ENCODE measurements around the gene COL6A6. TPM values are rescaled to one million over a fixed set of nuclear protein-coding genes. Genes with fewer than 3 reads are reported as not detected.

The COL6A6 gene
- total RNA-seq, 1 donor from 2014 or later, result 12.8 TPM

GRCh38 chr3:130480736-130481135, 36.2 kb upstream of the COL6A6 start:
- peak; percentile 35 for TF ChIP-seq CTCF (IDR thresholded peaks at IDR 0.05)
- no peak overlapping the region for H3K4me3 ChIP-seq
- H3K27me3 ChIP-seq (ENCODE audit: low read depth), result no peaks in the 10 kb centered on the region
- H3K9me3 ChIP-seq, result no peaks in the 10 kb centered on the region
- DNase-seq (no peak), ATAC-seq (peak in 1 of 2 donors; percentile 45)
- no peaks in the 10 kb centered on the region for H3K4me1 ChIP-seq
- no peaks in the 10 kb centered on the region for H3K36me3 ChIP-seq
- intact Hi-C loops (cut with DNase I), result no loop called here
- H3K27ac ChIP-seq, result no peak overlapping the region

DNA sequence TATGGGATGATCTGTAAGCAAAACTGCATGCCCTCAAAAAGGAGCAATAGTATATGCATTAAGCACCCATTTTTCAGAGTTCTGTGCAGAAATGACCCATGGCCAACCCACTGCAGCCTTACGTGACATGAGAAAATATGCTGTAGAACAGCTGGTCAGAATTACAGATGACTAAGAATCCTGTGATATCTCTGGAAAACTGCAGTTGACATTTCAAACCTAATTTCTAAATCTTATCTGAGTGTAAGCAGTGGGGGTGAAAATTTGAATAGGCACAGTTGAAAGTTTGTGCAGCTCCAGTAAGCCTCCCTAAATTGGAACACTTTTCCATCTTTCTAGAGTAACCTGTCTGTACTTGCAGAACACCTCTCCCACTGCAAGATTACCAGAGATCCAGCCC, 28.7 kb upstream of the COL6A6 start:
- Histone ChIP-seq H3K4me3 (no peak overlapping the region), H3K9me3 (no peaks in the 10 kb centered on the region), H3K4me1 (no peaks in the 10 kb centered on the region), H3K27me3 (ENCODE audit: low read depth) (no peaks in the 10 kb centered on the region), H3K27ac (no peak overlapping the region), H3K36me3 (no peaks in the 10 kb centered on the region)
- intact Hi-C loops (cut with DNase I), result no loop called here
- ATAC-seq (no peak), DNase-seq (no peak)
- no peak for TF ChIP-seq CTCF (IDR thresholded peaks at IDR 0.05)

DNA sequence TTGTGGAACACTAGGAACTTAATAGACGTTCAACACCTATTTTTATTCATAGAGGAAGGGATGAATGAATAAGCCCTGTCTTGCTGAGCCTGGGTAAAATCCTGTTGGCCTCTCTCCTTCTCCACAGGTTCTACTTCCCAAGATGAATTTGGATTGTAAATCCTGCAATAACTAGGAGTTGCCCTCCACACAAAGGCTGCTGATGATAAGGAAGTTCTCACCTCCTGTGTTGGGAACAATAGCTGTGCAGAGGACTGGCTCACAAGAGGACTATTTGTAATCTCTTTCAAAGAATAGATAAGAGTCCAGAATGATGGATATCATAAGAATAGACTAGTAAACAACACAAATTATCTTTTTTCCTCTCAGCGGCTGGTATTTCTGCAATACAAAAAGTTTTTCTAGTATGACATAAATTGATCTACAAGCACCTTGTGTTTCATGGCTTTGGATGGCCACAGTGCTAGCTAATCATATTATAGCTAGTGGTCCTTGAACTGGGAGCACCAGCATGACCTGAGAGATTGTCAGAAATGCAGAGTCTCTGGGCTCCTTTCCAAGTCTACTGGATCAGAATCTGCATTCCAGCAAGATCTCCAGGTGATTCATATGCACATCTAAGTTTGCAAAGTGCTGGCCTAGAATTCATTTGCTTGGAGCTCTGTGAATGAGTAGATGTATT, 28.1 kb upstream of the COL6A6 start:
- no peak for ATAC-seq
- Histone ChIP-seq H3K36me3 (no peaks in the 10 kb centered on the region), H3K9me3 (no peaks in the 10 kb centered on the region), H3K27me3 (ENCODE audit: low read depth) (no peaks in the 10 kb centered on the region), H3K4me1 (no peaks in the 10 kb centered on the region), H3K4me3 (no peak overlapping the region), H3K27ac (no peak overlapping the region)
- no peak for DNase-seq
- no peak for TF ChIP-seq CTCF (IDR thresholded peaks at IDR 0.05)
- intact Hi-C loops (cut with DNase I), result no loop called here

GRCh38 chr3:130490241-130490640, 26.7 kb upstream of the COL6A6 start:
- intact Hi-C loops (cut with DNase I), result no loop called here
- Histone ChIP-seq H3K4me3 (no peak overlapping the region), H3K36me3 (no peaks in the 10 kb centered on the region), H3K4me1 (no peaks in the 10 kb centered on the region), H3K27me3 (ENCODE audit: low read depth) (no peaks in the 10 kb centered on the region), H3K27ac (no peak overlapping the region), H3K9me3 (no peaks in the 10 kb centered on the region)
- TF ChIP-seq CTCF (IDR thresholded peaks at IDR 0.05), result no peak
- ATAC-seq (no peak), DNase-seq (no peak)

DNA sequence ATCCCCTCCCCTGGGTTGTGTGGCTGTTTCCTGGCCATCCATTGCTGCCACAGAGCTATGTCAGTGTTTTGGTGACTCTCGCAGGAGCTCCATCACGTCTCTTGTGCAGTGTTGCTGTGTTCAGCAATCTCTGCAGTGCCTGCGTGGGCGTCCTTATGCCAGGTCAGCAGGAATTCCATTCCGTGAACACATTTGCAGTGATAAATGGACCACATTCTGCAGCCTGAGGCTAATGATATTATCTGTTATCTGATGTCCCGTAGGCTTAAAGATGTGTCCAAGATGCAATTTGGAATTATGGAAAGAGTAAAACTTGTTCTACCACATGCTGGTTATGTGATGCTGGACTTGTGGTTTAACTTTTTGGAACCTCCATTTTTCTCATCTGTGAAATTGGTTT, 25.5 kb upstream of the COL6A6 start:
- DNase-seq (no peak), ATAC-seq (no peak)
- no peak overlapping the region for H3K4me3 ChIP-seq

More for the DNA sequence above, 25.5 kb upstream of the COL6A6 start:
- intact Hi-C loops (cut with DNase I), result no loop called here
- Histone ChIP-seq H3K9me3 (no peaks in the 10 kb centered on the region), H3K27ac (no peak overlapping the region), H3K36me3 (no peaks in the 10 kb centered on the region), H3K27me3 (ENCODE audit: low read depth) (no peaks in the 10 kb centered on the region), H3K4me1 (no peaks in the 10 kb centered on the region)
- no peak for TF ChIP-seq CTCF (IDR thresholded peaks at IDR 0.05)
